HL-60 (cell line): ENCODE measurements around the gene RAP1A.

Experiments
- DNase-seq, 2 experiments: peaks; one replicate each; pipeline ENCODE4 v3.0.0-alpha.2; 2010 to 2020; ENCODE audit warnings: low read depth in 1 of 2, low spot score in 1 of 2
- H3K27ac ChIP-seq: fragments of 250-450 bp; sonication (Bioruptor Pico); replicated peaks from 2 replicates; pipeline ENCODE4 v1.5.1; 2020; ENCODE audit warnings: mild to moderate bottlenecking, moderate library complexity
- H3K27me3 ChIP-seq: fragments of 250-450 bp; sonication (Bioruptor Pico); 2 replicates; pipeline ENCODE4 v1.5.1; 2021; ENCODE audit warnings: mild to moderate bottlenecking, moderate library complexity; ENCODE audit not compliant: insufficient read depth, poor library complexity, severe bottlenecking
- H3K4me3 ChIP-seq: replicated peaks from 2 replicates; pipeline ENCODE4 v1.5.1; 2011; ENCODE audit warnings: mild to moderate bottlenecking, control low read depth, low read length; ENCODE audit not compliant: insufficient read depth
- CTCF ChIP-seq: IDR thresholded peaks from one replicate; pipeline ENCODE4 v1.5.1; 2011; ENCODE audit warnings: low read length, control low read depth, inconsistent platforms; ENCODE audit not compliant: insufficient read depth
- GABPA ChIP-seq: IDR thresholded peaks from 2 replicates; pipeline ENCODE4 v1.6.1; 2012; ENCODE audit warnings: low read depth
- POLR2AphosphoS5 ChIP-seq: IDR thresholded peaks from 2 replicates; pipeline ENCODE4 v1.6.1; 2012; ENCODE audit warnings: low read depth
- REST ChIP-seq: IDR thresholded peaks from 2 replicates; pipeline ENCODE4 v1.6.1; 2012; ENCODE audit warnings: low read depth; ENCODE audit not compliant: insufficient replicate concordance
- SPI1 ChIP-seq: IDR thresholded peaks from 2 replicates; pipeline ENCODE4 v1.6.1; 2012; ENCODE audit warnings: low read depth, mild to moderate bottlenecking, borderline replicate concordance

The RAP1A gene

GRCh38 chr1:111730706-111731105, 111.1 kb downstream of the RAP1A start:
- no peak for TF ChIP-seq CTCF
- no peak for TF ChIP-seq REST
- no peak for TF ChIP-seq GABPA
- TF ChIP-seq POLR2AphosphoS5: no peak
- TF ChIP-seq SPI1: no peak
- DNase-seq: no peak
- Histone ChIP-seq H3K27me3 (no peaks in the 10 kb centered on the region), H3K27ac (no peak overlapping the region), H3K4me3 (no peak overlapping the region)

- peak overlapping the region; percentile 93 for H3K27ac ChIP-seq
- TF ChIP-seq GABPA (no peak), CTCF (no peak), REST (no peak), SPI1 (no peak), POLR2AphosphoS5 (no peak)
- no peak overlapping the region for H3K4me3 ChIP-seq
- no peaks in the 10 kb centered on the region for H3K27me3 ChIP-seq
- no peak for DNase-seq
These were observed 112.4 kb downstream of the RAP1A start for GRCh38 chr1:111731956-111732355.

- Histone ChIP-seq H3K27ac (peak overlapping the region; percentile 93), H3K4me3 (no peak overlapping the region), H3K27me3 (no peaks in the 10 kb centered on the region)
- TF ChIP-seq GABPA (no peak), POLR2AphosphoS5 (no peak), CTCF (no peak), REST (no peak), SPI1 (no peak)
- DNase-seq: no peak
These were observed 113.1 kb downstream of the RAP1A start for GRCh38 chr1:111732718-111733117.
